GM12875 (cell line): Measurements from ENCODE around the gene SLC12A2.

Experiments used
- H3K4me3 ChIP-seq: one replicate; pipeline ENCODE4 v1.5.1; 2011; ENCODE audit warnings: low read depth, low read length, control low read depth
- TF ChIP-seq, protein P1 (sequence below): IDR thresholded peaks from 2 replicates; pipeline ENCODE4 v1.5.1; 2011; ENCODE audit warnings: low read depth, mild to moderate bottlenecking, control low read depth, inconsistent platforms, low read length, moderate library complexity, borderline replicate concordance; ENCODE audit not compliant: insufficient read depth

Gene SLC12A2

DNA sequence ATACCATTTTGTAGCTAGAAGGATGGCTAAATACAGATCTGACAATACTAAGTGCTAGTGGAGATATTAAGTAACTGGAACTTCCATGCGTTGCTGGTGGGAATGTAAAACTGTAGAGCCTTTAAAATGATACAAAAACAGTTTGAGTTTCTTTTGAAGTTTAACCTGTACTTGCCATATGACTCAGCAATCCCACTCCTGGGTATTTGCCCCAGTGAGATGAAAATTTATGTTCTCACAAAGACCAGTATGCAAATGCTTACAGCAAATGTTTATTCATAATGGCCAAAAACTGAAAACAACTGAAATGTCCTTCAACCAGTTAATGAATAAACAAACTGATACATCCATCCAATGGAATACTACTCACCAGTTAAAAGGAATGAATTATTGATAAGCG is 137.3 kb downstream of the SLC12A2 start:
- no peak overlapping the region for H3K4me3 ChIP-seq
- TF ChIP-seq, protein P1, sequence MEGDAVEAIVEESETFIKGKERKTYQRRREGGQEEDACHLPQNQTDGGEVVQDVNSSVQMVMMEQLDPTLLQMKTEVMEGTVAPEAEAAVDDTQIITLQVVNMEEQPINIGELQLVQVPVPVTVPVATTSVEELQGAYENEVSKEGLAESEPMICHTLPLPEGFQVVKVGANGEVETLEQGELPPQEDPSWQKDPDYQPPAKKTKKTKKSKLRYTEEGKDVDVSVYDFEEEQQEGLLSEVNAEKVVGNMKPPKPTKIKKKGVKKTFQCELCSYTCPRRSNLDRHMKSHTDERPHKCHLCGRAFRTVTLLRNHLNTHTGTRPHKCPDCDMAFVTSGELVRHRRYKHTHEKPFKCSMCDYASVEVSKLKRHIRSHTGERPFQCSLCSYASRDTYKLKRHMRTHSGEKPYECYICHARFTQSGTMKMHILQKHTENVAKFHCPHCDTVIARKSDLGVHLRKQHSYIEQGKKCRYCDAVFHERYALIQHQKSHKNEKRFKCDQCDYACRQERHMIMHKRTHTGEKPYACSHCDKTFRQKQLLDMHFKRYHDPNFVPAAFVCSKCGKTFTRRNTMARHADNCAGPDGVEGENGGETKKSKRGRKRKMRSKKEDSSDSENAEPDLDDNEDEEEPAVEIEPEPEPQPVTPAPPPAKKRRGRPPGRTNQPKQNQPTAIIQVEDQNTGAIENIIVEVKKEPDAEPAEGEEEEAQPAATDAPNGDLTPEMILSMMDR: no peak

DNA sequence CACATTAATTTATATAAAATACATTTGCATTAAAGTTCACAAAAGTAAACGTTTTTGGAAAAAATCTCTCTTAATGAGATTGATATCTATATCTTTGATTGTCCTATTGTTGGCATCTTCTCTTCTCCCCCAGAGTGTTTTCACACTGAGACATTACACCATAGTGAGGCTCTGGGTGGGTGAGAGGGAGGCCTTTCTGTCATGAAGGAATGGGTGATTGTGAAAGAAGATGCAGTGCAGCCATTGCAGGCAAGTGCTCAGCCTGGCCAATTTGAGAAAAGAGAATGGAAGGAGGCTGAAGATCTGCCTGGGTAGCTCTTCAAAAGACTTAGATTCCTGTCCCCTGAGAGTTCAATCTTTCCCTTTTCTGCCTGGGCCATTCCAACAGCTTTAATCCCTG is 140.8 kb downstream of the SLC12A2 start:
- no peak overlapping the region for H3K4me3 ChIP-seq
- TF ChIP-seq, protein P1: no peak

DNA sequence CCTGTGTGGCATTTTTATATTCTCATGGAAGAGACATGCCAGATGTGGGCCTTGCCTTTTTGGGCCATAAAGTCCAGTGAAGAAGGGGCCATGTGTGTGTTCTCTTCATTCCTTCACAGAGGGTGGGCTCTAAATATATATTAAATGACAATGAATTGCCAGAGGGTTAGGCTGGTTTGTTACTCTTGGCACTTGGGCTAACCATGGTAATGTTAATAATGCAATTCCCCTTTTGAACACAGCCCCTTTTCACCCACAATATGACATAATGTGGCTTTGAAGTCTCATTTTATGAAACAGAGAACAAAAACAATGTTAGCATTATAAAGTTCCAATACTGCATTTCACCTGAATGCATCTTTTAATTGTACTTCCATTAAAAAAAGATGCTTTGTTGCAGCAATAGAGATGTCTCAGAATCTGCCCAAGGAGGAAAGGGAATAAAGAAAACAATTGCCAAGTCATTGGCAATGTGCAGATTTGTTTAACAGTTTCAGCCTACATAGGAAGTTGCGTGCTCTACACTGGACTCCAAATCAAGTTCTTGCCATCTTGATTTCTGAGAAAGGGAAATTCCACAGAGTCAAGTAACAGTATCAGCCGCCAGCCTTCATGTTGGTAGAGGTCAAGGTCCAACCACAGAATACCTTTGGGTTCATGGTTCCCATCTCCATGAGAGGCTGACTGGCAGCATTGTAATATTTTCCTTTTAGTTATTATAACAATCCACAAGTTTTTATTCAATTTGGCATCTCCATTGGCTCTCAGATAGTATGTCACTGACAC is 141.9 kb downstream of the SLC12A2 start:
- TF ChIP-seq, protein P1: no peak
- no peak overlapping the region for H3K4me3 ChIP-seq

DNA sequence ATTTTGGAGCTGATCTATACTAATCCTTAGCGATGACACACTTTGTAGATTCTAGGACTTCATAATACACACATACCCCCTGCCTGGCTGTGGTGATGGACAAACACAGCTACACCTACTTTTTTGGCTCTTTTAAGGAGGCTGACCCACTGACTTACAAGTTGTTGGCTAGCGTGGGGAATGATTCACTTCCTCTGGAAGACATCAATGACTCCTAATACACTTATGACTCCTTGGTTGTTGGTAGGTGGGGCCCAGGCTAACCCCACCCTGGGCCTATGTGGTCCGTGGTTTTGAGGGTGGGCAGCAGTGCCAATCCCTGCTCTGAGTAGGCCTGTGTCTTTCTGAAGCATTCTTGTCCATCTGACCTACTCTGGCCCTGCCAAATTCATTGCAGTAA is 144.4 kb downstream of the SLC12A2 start:
- H3K4me3 ChIP-seq: no peak overlapping the region
- TF ChIP-seq, protein P1: no peak

DNA sequence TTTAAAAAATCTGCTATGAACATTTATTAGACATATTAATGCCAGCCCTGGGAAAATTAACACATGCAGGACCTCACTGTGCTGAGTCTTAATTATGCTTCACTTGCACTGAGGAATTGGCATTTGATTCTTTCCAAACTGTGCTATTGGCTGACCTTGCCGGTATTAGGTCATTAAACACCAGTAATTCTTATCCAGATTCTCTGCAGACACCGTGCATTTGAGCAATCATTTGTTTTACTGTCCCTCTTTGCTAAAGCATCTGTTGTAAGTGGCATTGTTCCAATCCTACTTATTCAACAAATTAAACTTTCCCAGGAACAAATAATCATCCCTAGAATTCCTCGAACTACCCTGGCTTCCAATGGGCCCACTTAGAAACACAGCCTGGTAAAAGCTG is 145.0 kb downstream of the SLC12A2 start:
- TF ChIP-seq, protein P1: no peak
- H3K4me3 ChIP-seq: no peak overlapping the region

DNA sequence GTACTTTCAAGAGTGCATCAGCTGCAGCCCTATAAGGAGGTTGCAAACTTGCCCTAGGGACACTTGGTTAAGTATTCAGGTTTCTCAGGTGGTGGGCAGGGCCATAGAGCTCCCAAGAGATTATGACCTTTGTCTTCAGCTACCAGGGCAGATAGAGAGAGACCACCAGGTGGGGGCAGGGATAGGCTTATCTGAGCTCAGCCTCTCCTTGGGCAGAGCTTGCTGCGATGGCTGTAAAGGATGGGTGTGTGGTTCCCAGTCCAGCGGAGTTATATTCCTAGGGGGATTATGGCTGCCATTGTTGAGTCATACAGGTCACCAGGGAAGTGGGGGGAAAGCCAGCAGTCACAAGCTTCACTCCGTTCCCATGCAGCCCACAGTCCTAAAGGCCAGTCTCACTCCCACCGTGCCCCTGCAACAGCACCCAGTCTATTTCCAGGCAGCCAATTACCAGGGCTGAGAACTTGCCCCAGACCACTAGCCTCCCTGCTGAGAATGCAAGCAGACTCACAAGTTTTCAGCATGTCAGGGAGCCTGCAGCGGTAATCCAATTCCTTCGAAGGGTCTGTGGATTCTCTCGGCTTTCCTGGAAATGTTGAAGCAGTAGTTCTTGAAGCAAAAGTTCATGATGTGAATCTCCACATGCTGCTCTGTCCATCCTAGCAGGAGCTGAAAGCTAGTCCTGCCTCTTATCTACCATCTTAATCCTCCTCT is 151.5 kb downstream of the SLC12A2 start:
- TF ChIP-seq, protein P1: no peak
- no peak overlapping the region for H3K4me3 ChIP-seq

DNA sequence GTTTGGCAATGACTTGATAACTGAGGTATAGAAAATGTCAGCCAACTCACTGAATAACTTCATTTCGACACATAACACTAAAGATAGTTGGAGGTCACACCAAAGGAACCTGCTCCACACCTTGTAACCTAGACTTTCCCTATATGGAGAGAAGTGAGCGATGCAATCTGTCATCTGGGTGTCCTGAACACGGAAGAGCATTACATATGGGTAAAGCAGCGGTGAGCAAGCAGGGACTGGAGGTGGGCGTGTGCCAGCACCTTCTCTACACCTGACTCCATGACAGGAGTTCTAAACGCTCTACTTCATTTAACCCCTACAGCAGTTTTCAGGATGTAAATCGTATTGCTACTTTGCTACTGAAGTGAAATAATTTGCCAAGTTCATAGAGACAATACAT is 152.8 kb downstream of the SLC12A2 start:
- no peak overlapping the region for H3K4me3 ChIP-seq
- TF ChIP-seq, protein P1: no peak
